DMS 273 treated with DMSO at 0.1 percent for 48 hours (cell line): ENCODE measurements around the gene SIT1.
"Not testable (repeated sequence)": the region's sequence is repeated elsewhere in the genome, so short reads cannot be mapped to it uniquely, and the experiment has no call there.

Experiments
- DNase-seq: peaks from one replicate; lab custom pipeline; 2025; lab: John Stamatoyannopoulos, UW

Gene SIT1

GRCh38 chr9:35659340-35659739, 8.6 kb upstream of the SIT1 start:
- no peak for DNase-seq

GRCh38 chr9:35658968-35659220, 8.2 kb upstream of the SIT1 start:
- DNase-seq, result no peak

- DNase-seq, result no peak
Observed at GRCh38 chr9:35658137-35658967, 7.6 kb upstream of the SIT1 start, which contains the start of gene CCDC107. TSS of gene CCDC107 (plus strand) at chr9:35658292. CDS start at chr9:35658380, 88 bp downstream.

- peak; percentile 97 for DNase-seq
Observed at GRCh38 chr9:35657546-35658136, 6.9 kb upstream of the SIT1 start, which contains the start of gene RMRP. TSS of gene RMRP (minus strand) at chr9:35658019.

- no peak for DNase-seq
Observed at GRCh38 chr9:35656831-35657545, 6.3 kb upstream of the SIT1 start.

GRCh38 chr9:35656348-35656747, 5.6 kb upstream of the SIT1 start:
- DNase-seq, result no peak

GRCh38 chr9:35653611-35654010, 2.9 kb upstream of the SIT1 start:
- no peak for DNase-seq

GRCh38 chr9:35652829-35653209, 2.1 kb upstream of the SIT1 start:
- no peak for DNase-seq

- DNase-seq, result no peak
Observed at GRCh38 chr9:35651956-35652828, 1.5 kb upstream of the SIT1 start.

- no peak for DNase-seq
Observed at GRCh38 chr9:35649431-35650340, 1.0 kb downstream of the SIT1 start.

- peak; percentile 60 for DNase-seq
Observed at GRCh38 chr9:35646533-35647265, 4.0 kb downstream of the SIT1 start.

GRCh38 chr9:35646153-35646532, 4.6 kb downstream of the SIT1 start:
- no peak for DNase-seq

GRCh38 chr9:35645736-35646135, 5.0 kb downstream of the SIT1 start:
- DNase-seq, result not testable (repeated sequence)

- no peak for DNase-seq
Observed at GRCh38 chr9:35643046-35643445, 7.7 kb downstream of the SIT1 start.

GRCh38 chr9:35641478-35641877, 9.3 kb downstream of the SIT1 start:
- DNase-seq, result not testable (repeated sequence)

- DNase-seq, result not testable (repeated sequence)
Observed at GRCh38 chr9:35640431-35640830, 10.3 kb downstream of the SIT1 start.

GRCh38 chr9:35639631-35640030, 11.1 kb downstream of the SIT1 start:
- no peak for DNase-seq

- DNase-seq, result not testable (repeated sequence)
Observed at GRCh38 chr9:35639225-35639624, 11.5 kb downstream of the SIT1 start.

- DNase-seq, result not testable (repeated sequence)
Observed at GRCh38 chr9:35638751-35639150, 12.0 kb downstream of the SIT1 start.

GRCh38 chr9:35637427-35637955, 13.2 kb downstream of the SIT1 start:
- DNase-seq, result not testable (repeated sequence)
